HS-27A (cell line): ENCODE data around the gene ERVW-1.
"Not testable (repeated sequence)": the region's sequence is repeated elsewhere in the genome, so short reads cannot be mapped to it uniquely, and the experiment has no call there.

Experiments used
- DNase-seq: peaks from one replicate; pipeline ENCODE4 v3.0.0-alpha.2; 2012; ENCODE audit warnings: low read depth, missing footprints

The ERVW-1 gene

GRCh38 chr7:92477681-92478080, at the start of gene ERVW-1:
TSS of gene ERVW-1 (minus strand) at chr7:92477946. CDS start at chr7:92470381, 7,565 bp downstream.
- DNase-seq = not testable (repeated sequence)

GRCh38 chr7:92523110-92523509, 45.4 kb upstream of the ERVW-1 start:
- DNase-seq = no peak

GRCh38 chr7:92520024-92520423, 42.3 kb upstream of the ERVW-1 start:
- no peak for DNase-seq

- DNase-seq = no peak
Observed at GRCh38 chr7:92517631-92518030, 39.9 kb upstream of the ERVW-1 start.

- no peak for DNase-seq
Observed at GRCh38 chr7:92513167-92513902, 35.6 kb upstream of the ERVW-1 start.

GRCh38 chr7:92508946-92509345, 31.2 kb upstream of the ERVW-1 start:
- DNase-seq = no peak

GRCh38 chr7:92506363-92506762, 28.6 kb upstream of the ERVW-1 start:
- no peak for DNase-seq

GRCh38 chr7:92504563-92504962, 26.8 kb upstream of the ERVW-1 start:
- no peak for DNase-seq

- DNase-seq = no peak
Observed at GRCh38 chr7:92503767-92504166, 26.0 kb upstream of the ERVW-1 start.

- DNase-seq = no peak
Observed at GRCh38 chr7:92498557-92498956, 20.8 kb upstream of the ERVW-1 start.

GRCh38 chr7:92496876-92497275, 19.1 kb upstream of the ERVW-1 start:
- no peak for DNase-seq

- DNase-seq = no peak
Observed at GRCh38 chr7:92489634-92490033, 11.9 kb upstream of the ERVW-1 start.

- no peak for DNase-seq
Observed at GRCh38 chr7:92487804-92488203, 10.1 kb upstream of the ERVW-1 start.

GRCh38 chr7:92485974-92486373, 8.2 kb upstream of the ERVW-1 start:
- no peak for DNase-seq

GRCh38 chr7:92485267-92485892, 7.6 kb upstream of the ERVW-1 start:
- DNase-seq = no peak

GRCh38 chr7:92484226-92484625, 6.5 kb upstream of the ERVW-1 start:
- DNase-seq = not testable (repeated sequence)

- DNase-seq = not testable (repeated sequence)
Observed at GRCh38 chr7:92483624-92484023, 5.9 kb upstream of the ERVW-1 start.

GRCh38 chr7:92479146-92479545, 1.4 kb upstream of the ERVW-1 start:
- DNase-seq = not testable (repeated sequence)

GRCh38 chr7:92478711-92479110, 965 bp upstream of the ERVW-1 start:
- DNase-seq = no peak

- DNase-seq = no peak
Observed at GRCh38 chr7:92478095-92478494, 349 bp upstream of the ERVW-1 start.

- not testable (repeated sequence) for DNase-seq
Observed at GRCh38 chr7:92475851-92476590, 1.7 kb downstream of the ERVW-1 start.

GRCh38 chr7:92475261-92475770, 2.4 kb downstream of the ERVW-1 start:
- DNase-seq = not testable (repeated sequence)

GRCh38 chr7:92473989-92474388, 3.8 kb downstream of the ERVW-1 start:
- DNase-seq = not testable (repeated sequence)
